ENCODE data around the gene PDSS2.

- no peak for TF ChIP-seq CTCF (IDR thresholded peaks at IDR 0.05)
- TF ChIP-seq EZH2 (IDR thresholded peaks at IDR 0.05; ENCODE audit: borderline replicate concordance, insufficient read depth, low read depth, low read length, poor library complexity, severe bottlenecking) = no peak
Measured at GRCh38 chr6:107140581-107140980, 318.8 kb downstream of the PDSS2 start.

Measured in B cell (primary cell).